ENCODE results near the gene FOXK1. TPM values are rescaled to one million over a fixed set of nuclear protein-coding genes. Genes with fewer than 3 reads are reported as not detected.

The FOXK1 gene
- total RNA-seq, 1 experiment from 2014 or later: 50.8 TPM

DNA sequence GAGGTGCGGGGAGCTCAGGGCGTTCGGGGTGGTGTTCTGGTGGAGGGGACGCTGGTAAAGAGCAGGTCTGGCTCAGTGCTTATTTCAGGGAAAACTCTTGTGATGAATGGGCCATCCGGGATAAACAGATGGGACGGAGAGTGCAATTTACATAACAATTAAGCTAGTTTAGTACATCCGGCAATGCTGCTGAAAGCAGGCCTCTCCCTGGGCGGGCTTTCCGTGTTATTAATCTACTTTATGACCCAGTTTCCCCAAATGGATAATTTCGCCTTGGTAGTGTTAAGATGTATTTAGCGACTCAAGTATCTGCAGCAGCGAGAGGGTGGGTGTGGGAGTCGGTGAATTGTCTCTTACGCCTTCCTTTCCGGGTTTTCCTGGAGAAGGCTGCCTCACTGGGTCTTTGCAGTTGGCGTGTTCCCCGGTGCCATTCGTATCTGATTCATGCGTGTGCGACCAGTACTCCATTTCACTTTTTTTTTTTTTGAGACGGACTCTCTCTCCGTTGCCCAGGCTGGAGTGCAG, 25.2 kb downstream of the FOXK1 start:
- no peak overlapping the region for H3K27ac Mint-ChIP-seq (ENCODE audit: unreplicated experiment)
- no peaks in the 10 kb centered on the region for H3K9me3 Mint-ChIP-seq (ENCODE audit: unreplicated experiment)
- peaks cover 1% of the 10 kb centered on the region; the same call in 1 of the 2 replicates for H3K36me3 ChIP-seq (ENCODE audit: control insufficient read depth, insufficient read depth, low read length)
- H3K9me3 ChIP-seq: no peaks in the 10 kb centered on the region
- no peak for DNase-seq
- CTCF ChIA-PET: no interaction called here
- TF ChIP-seq, protein P1, sequence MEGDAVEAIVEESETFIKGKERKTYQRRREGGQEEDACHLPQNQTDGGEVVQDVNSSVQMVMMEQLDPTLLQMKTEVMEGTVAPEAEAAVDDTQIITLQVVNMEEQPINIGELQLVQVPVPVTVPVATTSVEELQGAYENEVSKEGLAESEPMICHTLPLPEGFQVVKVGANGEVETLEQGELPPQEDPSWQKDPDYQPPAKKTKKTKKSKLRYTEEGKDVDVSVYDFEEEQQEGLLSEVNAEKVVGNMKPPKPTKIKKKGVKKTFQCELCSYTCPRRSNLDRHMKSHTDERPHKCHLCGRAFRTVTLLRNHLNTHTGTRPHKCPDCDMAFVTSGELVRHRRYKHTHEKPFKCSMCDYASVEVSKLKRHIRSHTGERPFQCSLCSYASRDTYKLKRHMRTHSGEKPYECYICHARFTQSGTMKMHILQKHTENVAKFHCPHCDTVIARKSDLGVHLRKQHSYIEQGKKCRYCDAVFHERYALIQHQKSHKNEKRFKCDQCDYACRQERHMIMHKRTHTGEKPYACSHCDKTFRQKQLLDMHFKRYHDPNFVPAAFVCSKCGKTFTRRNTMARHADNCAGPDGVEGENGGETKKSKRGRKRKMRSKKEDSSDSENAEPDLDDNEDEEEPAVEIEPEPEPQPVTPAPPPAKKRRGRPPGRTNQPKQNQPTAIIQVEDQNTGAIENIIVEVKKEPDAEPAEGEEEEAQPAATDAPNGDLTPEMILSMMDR (IDR thresholded peaks at IDR 0.05; ENCODE audit: insufficient read depth in 1 of 2, low read depth in 1 of 2, low read length in 1 of 2, severe bottlenecking in 1 of 2, unreplicated experiment in 1 of 2): no peak
- H3K27me3 Mint-ChIP-seq (ENCODE audit: insufficient read depth, unreplicated experiment): no peaks in the 10 kb centered on the region
- no peak overlapping the region for H3K4me3 Mint-ChIP-seq (ENCODE audit: unreplicated experiment)
- no TSS peak for BruUV-seq (replicated peaks)
- H3K36me3 Mint-ChIP-seq (ENCODE audit: insufficient read depth, unreplicated experiment): peaks cover 30% of the 10 kb centered on the region
- H3K4me3 ChIP-seq (ENCODE audit: low read depth, low read length): no peak overlapping the region
- POLR2A ChIA-PET: no interaction called here
- no peaks in the 10 kb centered on the region for H3K27me3 ChIP-seq (replicated peaks; ENCODE audit: control insufficient read depth, insufficient read depth, low read length)
- H3K4me1 ChIP-seq: peaks cover 8% of the 10 kb centered on the region
- H3K4me1 Mint-ChIP-seq (ENCODE audit: low read depth, unreplicated experiment): peaks cover 10% of the 10 kb centered on the region
- intact Hi-C loops (cut with micrococcal nuclease; ENCODE audit: unreplicated experiment): no loop called here

DNA sequence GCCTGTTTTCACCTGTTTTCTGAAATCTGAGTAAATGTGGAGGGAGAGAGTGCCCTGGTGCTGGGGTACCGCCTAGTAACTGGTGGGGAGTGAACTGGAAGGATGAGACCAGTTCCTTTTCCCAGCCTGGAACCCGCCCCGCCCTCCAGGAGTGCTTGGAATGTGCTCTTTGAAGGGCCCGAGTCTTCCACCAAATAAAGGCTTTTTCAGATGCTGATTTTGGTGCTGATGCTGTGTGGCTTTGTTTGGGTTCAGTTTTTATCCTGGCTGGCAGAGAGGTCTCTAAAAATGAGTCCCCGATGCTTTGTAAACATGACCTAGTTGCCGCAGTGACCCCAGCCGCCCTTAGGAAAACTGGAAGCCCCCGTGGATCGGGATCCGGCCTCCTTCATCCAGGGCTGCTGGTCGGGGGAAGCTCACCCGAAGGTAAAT, 25.9 kb downstream of the FOXK1 start:
- TF ChIP-seq, protein P1 (IDR thresholded peaks at IDR 0.05; ENCODE audit: insufficient read depth in 1 of 2, low read depth in 1 of 2, low read length in 1 of 2, severe bottlenecking in 1 of 2, unreplicated experiment in 1 of 2): no peak
- Mint-ChIP-seq H3K27ac (ENCODE audit: unreplicated experiment) (no peak overlapping the region), H3K4me1 (ENCODE audit: low read depth, unreplicated experiment) (peaks cover 5% of the 10 kb centered on the region), H3K9me3 (ENCODE audit: unreplicated experiment) (no peaks in the 10 kb centered on the region), H3K36me3 (ENCODE audit: insufficient read depth, unreplicated experiment) (peaks cover 26% of the 10 kb centered on the region), H3K27me3 (ENCODE audit: insufficient read depth, unreplicated experiment) (no peaks in the 10 kb centered on the region), H3K4me3 (ENCODE audit: unreplicated experiment) (no peak overlapping the region)
- no peak overlapping the region for H3K4me3 ChIP-seq (ENCODE audit: low read depth, low read length)
- DNase-seq: no peak
- ChIA-PET POLR2A (no interaction called here), CTCF (no interaction called here)
- intact Hi-C loops (cut with micrococcal nuclease; ENCODE audit: unreplicated experiment): no loop called here
- BruUV-seq (replicated peaks): no TSS peak
- no peaks in the 10 kb centered on the region for H3K27me3 ChIP-seq (replicated peaks; ENCODE audit: control insufficient read depth, insufficient read depth, low read length)
- no peaks in the 10 kb centered on the region for H3K9me3 ChIP-seq
- peaks cover 1% of the 10 kb centered on the region; the same call in 1 of the 2 replicates for H3K36me3 ChIP-seq (ENCODE audit: control insufficient read depth, insufficient read depth, low read length)
- peaks cover 11% of the 10 kb centered on the region for H3K4me1 ChIP-seq

DNA sequence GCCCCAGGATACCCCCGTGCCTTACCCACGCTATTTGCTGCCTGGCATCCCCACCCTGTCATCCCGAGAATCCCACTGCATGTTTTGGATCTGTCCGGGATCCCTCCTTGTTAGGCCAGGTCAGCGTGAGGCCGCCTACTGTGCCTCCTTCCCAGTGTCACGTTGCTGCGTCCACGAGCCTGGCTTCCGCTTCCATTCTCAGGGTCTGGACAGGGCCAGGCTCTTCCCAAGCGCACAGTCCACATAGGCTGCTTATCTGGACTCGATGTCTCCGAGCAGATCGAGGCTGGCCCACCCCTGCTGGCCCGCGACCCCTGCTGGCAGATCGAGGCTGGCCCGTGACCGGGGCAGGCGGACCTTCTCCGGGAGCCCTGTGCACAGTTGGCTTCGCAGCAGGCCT, 27.1 kb downstream of the FOXK1 start:
- H3K4me1 ChIP-seq: peaks cover 11% of the 10 kb centered on the region
- H3K4me3 ChIP-seq (ENCODE audit: low read depth, low read length): no peak overlapping the region
- H3K27me3 ChIP-seq (replicated peaks; ENCODE audit: control insufficient read depth, insufficient read depth, low read length): no peaks in the 10 kb centered on the region
- Mint-ChIP-seq H3K36me3 (ENCODE audit: insufficient read depth, unreplicated experiment) (peaks cover 28% of the 10 kb centered on the region), H3K27ac (ENCODE audit: unreplicated experiment) (no peak overlapping the region), H3K9me3 (ENCODE audit: unreplicated experiment) (no peaks in the 10 kb centered on the region), H3K4me3 (ENCODE audit: unreplicated experiment) (no peak overlapping the region), H3K4me1 (ENCODE audit: low read depth, unreplicated experiment) (peaks cover 5% of the 10 kb centered on the region), H3K27me3 (ENCODE audit: insufficient read depth, unreplicated experiment) (no peaks in the 10 kb centered on the region)
- TF ChIP-seq, protein P1 (IDR thresholded peaks at IDR 0.05; ENCODE audit: insufficient read depth in 1 of 2, low read depth in 1 of 2, low read length in 1 of 2, severe bottlenecking in 1 of 2, unreplicated experiment in 1 of 2): no peak
- CTCF ChIA-PET: no interaction called here
- no peaks in the 10 kb centered on the region for H3K9me3 ChIP-seq
- BruUV-seq (replicated peaks): no TSS peak
- intact Hi-C loops (cut with micrococcal nuclease; ENCODE audit: unreplicated experiment): no loop called here
- peaks cover 1% of the 10 kb centered on the region; the same call in 1 of the 2 replicates for H3K36me3 ChIP-seq (ENCODE audit: control insufficient read depth, insufficient read depth, low read length)
- POLR2A ChIA-PET: no interaction called here
- DNase-seq: no peak

Measured in Caco-2 (cell line).